Measurements from ENCODE around the gene DENND1C. TPM values are rescaled to one million over a fixed set of nuclear protein-coding genes. Genes with fewer than 3 reads are reported as not detected.

The DENND1C gene, protein sequence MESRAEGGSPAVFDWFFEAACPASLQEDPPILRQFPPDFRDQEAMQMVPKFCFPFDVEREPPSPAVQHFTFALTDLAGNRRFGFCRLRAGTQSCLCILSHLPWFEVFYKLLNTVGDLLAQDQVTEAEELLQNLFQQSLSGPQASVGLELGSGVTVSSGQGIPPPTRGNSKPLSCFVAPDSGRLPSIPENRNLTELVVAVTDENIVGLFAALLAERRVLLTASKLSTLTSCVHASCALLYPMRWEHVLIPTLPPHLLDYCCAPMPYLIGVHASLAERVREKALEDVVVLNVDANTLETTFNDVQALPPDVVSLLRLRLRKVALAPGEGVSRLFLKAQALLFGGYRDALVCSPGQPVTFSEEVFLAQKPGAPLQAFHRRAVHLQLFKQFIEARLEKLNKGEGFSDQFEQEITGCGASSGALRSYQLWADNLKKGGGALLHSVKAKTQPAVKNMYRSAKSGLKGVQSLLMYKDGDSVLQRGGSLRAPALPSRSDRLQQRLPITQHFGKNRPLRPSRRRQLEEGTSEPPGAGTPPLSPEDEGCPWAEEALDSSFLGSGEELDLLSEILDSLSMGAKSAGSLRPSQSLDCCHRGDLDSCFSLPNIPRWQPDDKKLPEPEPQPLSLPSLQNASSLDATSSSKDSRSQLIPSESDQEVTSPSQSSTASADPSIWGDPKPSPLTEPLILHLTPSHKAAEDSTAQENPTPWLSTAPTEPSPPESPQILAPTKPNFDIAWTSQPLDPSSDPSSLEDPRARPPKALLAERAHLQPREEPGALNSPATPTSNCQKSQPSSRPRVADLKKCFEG
- total RNA-seq (2022; extraction: Qiagen RNA extraction): 0.07 to 0.28 TPM (median 0.22 TPM) in 5 replicates

GRCh38 chr19:6481541-6482342 lies at the start of gene DENND1C:
Gene DENND1C (minus strand): TSS chr19:6481787. CDS start chr19:6481695, 92 bp downstream.

GRCh38 chr19:6530386-6531162 lies 49.0 kb upstream of the DENND1C start, which contains the start of gene TNFSF9:
Gene TNFSF9 (plus strand): TSS chr19:6531026. CDS start chr19:6531037, 11 bp downstream.

GRCh38 chr19:6501740-6502648 lies 20.4 kb upstream of the DENND1C start, which contains the start of gene TUBB4A:
Gene TUBB4A (minus strand): TSS chr19:6502309. CDS start chr19:6502212, 97 bp downstream.

GRCh38 chr19:6464070-6464873 lies 17.3 kb downstream of the DENND1C start, which contains the start of gene CRB3:
Gene CRB3 (plus strand): TSS chr19:6464271. CDS start chr19:6464702, 431 bp downstream.

DNA sequence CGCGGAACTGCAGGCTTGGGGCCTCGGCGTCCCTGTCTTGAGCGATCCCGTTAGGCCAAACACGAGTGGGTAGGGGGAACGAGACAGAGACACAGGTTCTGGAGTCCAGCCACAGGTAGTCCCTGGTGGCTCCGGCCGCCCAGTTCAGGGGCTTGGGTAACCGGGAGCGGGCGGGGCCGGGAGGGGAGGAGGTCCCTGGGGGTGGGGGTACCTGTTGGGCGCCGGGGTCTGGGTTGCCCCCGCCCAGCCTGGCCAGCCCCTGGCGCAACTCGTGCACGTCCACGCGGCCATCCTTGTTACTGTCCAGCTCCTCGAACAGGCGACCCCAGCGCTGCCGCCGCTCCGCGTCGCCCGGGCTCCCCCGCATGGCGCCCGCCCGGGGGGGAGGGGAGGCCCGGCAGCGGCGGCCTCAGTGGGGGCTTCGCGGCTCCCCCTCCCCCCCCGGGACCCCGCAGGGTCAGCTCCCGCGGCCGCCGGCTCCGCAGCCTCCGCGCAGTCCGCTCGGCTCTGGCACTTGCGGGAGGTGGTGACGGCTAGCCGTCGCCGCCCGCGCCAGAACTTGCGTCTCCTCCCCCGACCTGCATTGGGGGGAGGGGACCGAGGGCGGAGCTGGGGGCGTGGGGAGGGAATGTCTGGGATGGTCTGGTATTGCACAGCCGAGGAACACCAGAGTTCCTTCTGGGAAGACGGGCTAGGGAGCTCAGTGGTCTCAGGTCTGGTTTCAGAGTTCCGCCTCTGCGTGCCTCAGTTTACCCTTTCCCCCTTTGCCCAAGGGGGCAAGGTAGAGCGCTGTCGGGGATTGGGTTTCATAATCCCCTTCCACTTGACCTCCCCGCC lies 22.1 kb downstream of the DENND1C start, which contains the start of gene SLC25A23:
SLC25A23 (minus strand) TSS at position 531 of the 837 bp plus-strand sequence; CDS start at position 367, 164 bp downstream.

DNA sequence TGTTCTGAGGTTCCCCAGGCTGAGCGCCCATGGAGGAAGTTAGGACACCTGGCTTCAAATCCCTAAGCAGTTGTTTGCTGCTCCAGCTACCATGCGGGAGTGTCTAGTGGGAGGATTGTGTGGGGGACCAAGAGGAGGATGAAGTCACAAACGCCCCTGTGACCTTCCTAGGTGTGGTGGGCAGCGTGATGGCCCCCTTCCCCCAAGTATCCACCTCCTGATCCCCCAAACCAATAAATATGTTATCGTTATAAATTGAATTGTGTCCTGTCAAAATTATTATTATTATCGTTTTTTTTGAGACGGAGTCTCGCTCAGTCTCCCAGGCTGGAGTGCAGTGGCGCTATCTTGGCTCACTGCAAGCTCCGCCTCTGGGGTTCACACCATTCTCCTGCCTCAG lies 47.9 kb downstream of the DENND1C start, which contains the start of gene SLC25A41:
SLC25A41 (minus strand) TSS at position 101 of the 400 bp plus-strand sequence; CDS start at position 31, 70 bp downstream.

GRCh38 chr19:6424195-6424938 lies 57.2 kb downstream of the DENND1C start, which contains the start of gene KHSRP:
Gene KHSRP (minus strand): TSS chr19:6424811. CDS start chr19:6424701, 110 bp downstream.

Other genes starting within 250 kb of the DENND1C start
- 16.0 to 23.8 TPM (median 21.7 TPM) in 5 replicates for gene MLLT1, start 201.8 kb downstream of the DENND1C start, total RNA-seq (2022; extraction: Qiagen RNA extraction)
- not detected in 5 replicates for gene ACER1, start 148.2 kb downstream of the DENND1C start, total RNA-seq (2022; extraction: Qiagen RNA extraction)
- 46.1 to 75.9 TPM (median 70.6 TPM) in 5 replicates for gene CLPP, start 120.3 kb downstream of the DENND1C start, total RNA-seq (2022; extraction: Qiagen RNA extraction)
- gene ALKBH7, start 109.0 kb downstream of the DENND1C start, total RNA-seq (2022; extraction: Qiagen RNA extraction): 18.1 to 41.6 TPM (median 36.6 TPM) in 5 replicates
- gene PSPN, start 105.9 kb downstream of the DENND1C start, total RNA-seq (2022; extraction: Qiagen RNA extraction): 0.65 to 1.0 TPM (median 0.76 TPM) in 5 replicates
- gene GTF2F1, start 88.6 kb downstream of the DENND1C start, total RNA-seq (2022; extraction: Qiagen RNA extraction): 57.1 to 59.8 TPM (median 58.7 TPM) in 5 replicates
- gene KHSRP, start 57.0 kb downstream of the DENND1C start, total RNA-seq (2022; extraction: Qiagen RNA extraction): 192 to 210 TPM (median 205 TPM) in 5 replicates
- 0.09 to 0.17 TPM (median 0.15 TPM) in 4 of 5 replicates, not detected in the other for gene SLC25A41, start 48.0 kb downstream of the DENND1C start, total RNA-seq (2022; extraction: Qiagen RNA extraction)
- gene SLC25A23, start 22.0 kb downstream of the DENND1C start, total RNA-seq (2022; extraction: Qiagen RNA extraction): 15.2 to 20.3 TPM (median 18.4 TPM) in 5 replicates
- 3.0 to 6.1 TPM (median 5.2 TPM) in 5 replicates for gene CRB3, start 17.5 kb downstream of the DENND1C start, total RNA-seq (2022; extraction: Qiagen RNA extraction)
- 4.6 to 6.8 TPM (median 6.4 TPM) in 5 replicates for gene TUBB4A, start 20.5 kb upstream of the DENND1C start, total RNA-seq (2022; extraction: Qiagen RNA extraction)
- gene TNFSF9, start 49.2 kb upstream of the DENND1C start, total RNA-seq (2022; extraction: Qiagen RNA extraction): 4.5 to 7.0 TPM (median 6.3 TPM) in 5 replicates
- 13.2 to 28.7 TPM (median 26.0 TPM) in 5 replicates for gene CD70, start 109.4 kb upstream of the DENND1C start, total RNA-seq (2022; extraction: Qiagen RNA extraction)
- gene TNFSF14, start 188.4 kb upstream of the DENND1C start, total RNA-seq (2022; extraction: Qiagen RNA extraction): 0.02 to 0.11 TPM (median 0.08 TPM) in 5 replicates
- 39.1 to 46.1 TPM (median 43.1 TPM) in 5 replicates for gene C3, start 238.9 kb upstream of the DENND1C start, total RNA-seq (2022; extraction: Qiagen RNA extraction)